Mesenchymal stem cell (in vitro differentiated cells and primary cell): Measurements from ENCODE around the gene MDFIC.

Experiments
- DNase-seq: peaks from one replicate; pipeline ENCODE4 v3.0.0-alpha.2; 2013
- H2AFZ ChIP-seq: one replicate; pipeline ENCODE4 v1.6.1; 2013; ENCODE audit warnings: low read depth, mild to moderate bottlenecking, control low read depth, inconsistent platforms, low read length, moderate library complexity
- H2AK5ac ChIP-seq: 2 replicates; pipeline ENCODE4 v1.6.1; 2013; ENCODE audit warnings: low read length, moderate library complexity, mild to moderate bottlenecking, inconsistent platforms; ENCODE audit not compliant: severe bottlenecking
- H2BK120ac ChIP-seq: one replicate; pipeline ENCODE4 v1.6.1; 2013; ENCODE audit warnings: low read depth, mild to moderate bottlenecking, inconsistent platforms, low read length, moderate library complexity
- H2BK12ac ChIP-seq, 2 experiments: one replicate each; pipeline ENCODE4 v1.6.1; 2013; ENCODE audit warnings: inconsistent platforms in 2 of 2, low read length in 2 of 2, mild to moderate bottlenecking in 2 of 2, moderate library complexity in 2 of 2, control low read depth in 1 of 2
- H2BK15ac ChIP-seq: one replicate; pipeline ENCODE4 v1.6.1; 2013; ENCODE audit warnings: mild to moderate bottlenecking, low read depth, inconsistent platforms; ENCODE audit not compliant: poor library complexity, severe bottlenecking
- H2BK5ac ChIP-seq: 2 replicates; pipeline ENCODE4 v1.6.1; 2013; ENCODE audit warnings: low read depth, mild to moderate bottlenecking, low read length, control low read depth, inconsistent platforms; ENCODE audit not compliant: poor library complexity, severe bottlenecking
- H3K14ac ChIP-seq, 2 experiments: one replicate each; pipeline ENCODE4 v1.6.1; 2013; ENCODE audit warnings: inconsistent platforms in 2 of 2, low read length in 2 of 2, control low read depth in 1 of 2, mild to moderate bottlenecking in 1 of 2, moderate library complexity in 1 of 2
- H3K18ac ChIP-seq, 2 experiments: one replicate each; pipeline ENCODE4 v1.6.1; 2013; ENCODE audit warnings: inconsistent platforms in 2 of 2, low read length in 2 of 2, control low read depth in 1 of 2, low read depth in 1 of 2, mild to moderate bottlenecking in 1 of 2
- H3K23ac ChIP-seq, 2 experiments: one replicate each; pipeline ENCODE4 v1.6.1; 2013; ENCODE audit warnings: inconsistent platforms in 2 of 2, low read length in 2 of 2, mild to moderate bottlenecking in 2 of 2, moderate library complexity in 2 of 2, control low read depth in 1 of 2
- H3K27ac ChIP-seq: 2 replicates; pipeline ENCODE4 v1.5.1; 2013; ENCODE audit warnings: mild to moderate bottlenecking, moderate library complexity, low read length, control low read depth, inconsistent platforms; ENCODE audit not compliant: poor library complexity, severe bottlenecking
- H3K27me3 ChIP-seq, 2 experiments: 2 replicates each; pipeline versions ENCODE4 v1.6.1 to v1.7.0; 2013; ENCODE audit warnings: low read length in 2 of 2, mild to moderate bottlenecking in 2 of 2, moderate library complexity in 2 of 2, control low read depth in 1 of 2, inconsistent platforms in 1 of 2; ENCODE audit not compliant: control insufficient read depth in 1 of 2, insufficient read depth in 1 of 2
- H3K36me3 ChIP-seq, 2 experiments: 2 replicates each; pipeline versions ENCODE4 v1.6.1 to v1.7.0; 2013; ENCODE audit warnings: low read length in 2 of 2, control low read depth in 1 of 2, inconsistent platforms in 1 of 2, low read depth in 1 of 2, mild to moderate bottlenecking in 1 of 2; ENCODE audit not compliant: insufficient read depth in 2 of 2, control insufficient read depth in 1 of 2
- H3K4ac ChIP-seq, 2 experiments: one replicate each; pipeline ENCODE4 v1.6.1; 2013; ENCODE audit warnings: inconsistent platforms in 2 of 2, low read length in 2 of 2, mild to moderate bottlenecking in 2 of 2, moderate library complexity in 2 of 2, control low read depth in 1 of 2, low read depth in 1 of 2
- H3K4me1 ChIP-seq: 2 replicates; pipeline ENCODE4 v1.6.1; 2013; ENCODE audit warnings: low read depth, low read length, control low read depth; ENCODE audit not compliant: control insufficient read depth, insufficient read depth
- H3K4me2 ChIP-seq: 2 replicates; pipeline ENCODE4 v1.6.1; 2013; ENCODE audit warnings: low read length, mild to moderate bottlenecking, inconsistent platforms; ENCODE audit not compliant: poor library complexity, severe bottlenecking
- H3K4me3 ChIP-seq, 2 experiments: 2 replicates each; pipeline versions ENCODE4 v1.5.1 to v1.7.0; 2013; ENCODE audit warnings: low read length in 2 of 2, mild to moderate bottlenecking in 2 of 2, control low read depth in 1 of 2, low read depth in 1 of 2; ENCODE audit not compliant: insufficient read depth in 1 of 2
- H3K79me1 ChIP-seq: replicated peaks from 2 replicates; pipeline ENCODE4 v1.6.1; 2013; ENCODE audit warnings: mild to moderate bottlenecking, control low read depth, low read length, inconsistent platforms; ENCODE audit not compliant: poor library complexity, severe bottlenecking
- H3K9ac ChIP-seq: 2 replicates; pipeline ENCODE4 v1.7.0; 2013; ENCODE audit warnings: mild to moderate bottlenecking, low read length, moderate library complexity
- H3K9me3 ChIP-seq: 2 replicates; pipeline ENCODE4 v1.7.0; 2013; ENCODE audit warnings: mild to moderate bottlenecking, low read length; ENCODE audit not compliant: control insufficient read depth
- H4K8ac ChIP-seq: one replicate; pipeline ENCODE4 v1.6.1; 2013; ENCODE audit warnings: inconsistent platforms, mild to moderate bottlenecking, low read length, moderate library complexity
- H4K91ac ChIP-seq: one replicate; pipeline ENCODE4 v1.6.1; 2013; ENCODE audit warnings: mild to moderate bottlenecking, low read length, inconsistent platforms
- WGBS: methylation state at CpG from one replicate; pipeline ENCODE4 v1.1.7; 2013; ENCODE audit warnings: mixed read lengths; 5-methylcytosine and 5-hydroxymethylcytosine counted together

MDFIC gene

DNA sequence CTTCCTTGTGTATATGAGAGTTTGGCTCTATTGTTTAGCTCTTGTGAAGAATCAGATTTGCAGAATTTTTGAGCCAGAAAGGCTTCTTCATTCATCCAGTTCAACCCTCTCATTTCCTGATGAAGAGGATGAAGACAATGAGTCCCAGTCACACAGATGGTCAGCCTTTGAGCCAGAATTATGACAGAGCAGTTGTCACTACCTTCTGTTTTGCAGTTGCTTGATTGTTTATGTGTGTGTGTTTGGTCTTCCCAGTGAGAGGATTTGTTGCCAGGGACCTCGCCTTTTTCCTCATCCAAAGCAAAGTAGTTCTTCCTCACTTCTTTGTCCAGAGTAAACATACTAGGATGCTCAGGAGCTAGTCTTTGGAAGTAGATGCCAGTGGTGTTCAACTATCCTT lies 15.6 kb downstream of the MDFIC start:
- H2BK15ac ChIP-seq, result no peak overlapping the region
- H2AFZ ChIP-seq, result no peak overlapping the region
- H2AK5ac ChIP-seq, result no peak overlapping the region
- H3K23ac ChIP-seq, result no peak overlapping the region
- H3K4me3 ChIP-seq, result no peak overlapping the region
- no peak overlapping the region for H3K4ac ChIP-seq
- no peak overlapping the region for H2BK5ac ChIP-seq
- no peak overlapping the region for H2BK12ac ChIP-seq
- H3K9ac ChIP-seq, result no peak overlapping the region
- no peak for DNase-seq
- H3K9me3 ChIP-seq, result no peaks in the 10 kb centered on the region
- no peak overlapping the region for H3K14ac ChIP-seq
- no peak overlapping the region for H2BK120ac ChIP-seq
- no peak overlapping the region for H3K27ac ChIP-seq
- H3K27me3 ChIP-seq, result no peaks in the 10 kb centered on the region
- no peak overlapping the region for H3K4me2 ChIP-seq
- H3K79me1 ChIP-seq, result peaks cover 16% of the 10 kb centered on the region
- 80% methylated on average over 1 of the region's 1 CpG for WGBS
- H3K4me1 ChIP-seq, result no peaks in the 10 kb centered on the region
- no peak overlapping the region for H3K18ac ChIP-seq
- no peak overlapping the region for H4K8ac ChIP-seq
- H3K36me3 ChIP-seq, result peaks cover 0 to 13% of the 10 kb centered on the region in 2 experiments
- H4K91ac ChIP-seq, result no peak overlapping the region

DNA sequence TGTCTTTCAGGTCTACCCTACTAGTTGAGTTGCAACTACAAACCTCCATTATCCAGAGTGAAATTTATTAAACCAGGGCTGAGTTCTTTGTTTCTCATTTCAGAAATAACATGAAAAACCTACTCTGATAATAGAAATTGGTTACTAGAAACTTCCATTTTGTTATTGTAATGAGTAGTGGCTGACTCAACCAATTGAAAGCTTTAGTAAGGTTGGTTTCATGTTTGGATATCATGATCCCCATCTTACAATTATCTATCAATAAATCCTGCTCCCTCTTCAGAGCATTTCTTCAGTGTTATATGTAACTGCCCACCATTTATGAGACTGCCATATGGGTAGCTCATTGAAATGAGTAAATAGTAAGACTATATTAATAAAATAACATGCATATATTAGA lies 16.9 kb downstream of the MDFIC start:
- DNase-seq, result no peak
- H3K18ac ChIP-seq, result no peak overlapping the region
- no peak overlapping the region for H3K14ac ChIP-seq
- H3K36me3 ChIP-seq, result peaks cover 0 to 27% of the 10 kb centered on the region in 2 experiments
- no peak overlapping the region for H2BK15ac ChIP-seq
- no peak overlapping the region for H4K91ac ChIP-seq
- no peak overlapping the region for H2BK120ac ChIP-seq
- peaks cover 16% of the 10 kb centered on the region for H3K79me1 ChIP-seq
- H2BK5ac ChIP-seq, result no peak overlapping the region
- H4K8ac ChIP-seq, result no peak overlapping the region
- no peak overlapping the region for H2AFZ ChIP-seq
- H3K27ac ChIP-seq, result no peak overlapping the region
- H3K4me2 ChIP-seq, result no peak overlapping the region
- no peak overlapping the region for H3K4me3 ChIP-seq
- no peak overlapping the region for H3K4ac ChIP-seq
- no peaks in the 10 kb centered on the region for H3K9me3 ChIP-seq
- H2AK5ac ChIP-seq, result no peak overlapping the region
- H3K9ac ChIP-seq, result no peak overlapping the region
- no peaks in the 10 kb centered on the region for H3K27me3 ChIP-seq
- H3K4me1 ChIP-seq, result no peaks in the 10 kb centered on the region
- no peak overlapping the region for H2BK12ac ChIP-seq
- H3K23ac ChIP-seq, result no peak overlapping the region

DNA sequence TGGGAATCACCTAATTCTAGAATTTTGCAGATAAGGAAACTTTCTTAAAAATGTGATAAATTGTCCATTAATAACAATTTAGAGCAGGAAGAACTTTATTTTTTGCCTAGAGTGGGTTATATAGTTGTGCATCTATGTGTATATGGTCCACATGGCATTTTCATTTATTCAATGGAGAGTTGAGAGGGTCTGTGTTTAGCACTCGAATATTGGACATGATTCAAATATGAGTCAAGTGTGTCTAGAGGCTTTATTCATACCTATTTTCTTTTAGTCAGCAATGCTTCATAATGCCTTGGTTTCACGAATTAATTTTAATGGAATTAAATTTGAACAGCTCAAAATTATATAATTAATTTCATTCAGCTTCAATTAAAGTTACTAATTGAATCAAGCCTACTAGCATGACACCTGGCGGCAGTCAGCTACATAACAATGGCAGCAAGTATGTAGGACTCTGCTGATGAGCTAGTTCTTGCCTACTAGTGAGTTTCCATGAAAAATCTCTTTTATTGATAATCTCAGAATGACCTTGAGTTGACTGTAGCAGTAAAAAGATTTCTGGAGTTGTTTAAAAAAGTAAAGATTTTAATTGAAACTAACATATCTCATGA lies 17.7 kb downstream of the MDFIC start:
- Histone ChIP-seq H2BK120ac (no peak overlapping the region), H4K8ac (no peak overlapping the region), H3K14ac (no peak overlapping the region), H3K4me1 (no peaks in the 10 kb centered on the region), H2BK5ac (no peak overlapping the region), H3K9me3 (no peaks in the 10 kb centered on the region), H2BK12ac (no peak overlapping the region), H2AK5ac (no peak overlapping the region), H3K23ac (no peak overlapping the region), H2BK15ac (no peak overlapping the region), H3K4me2 (no peak overlapping the region), H3K4ac (no peak overlapping the region), H3K79me1 (peaks cover 16% of the 10 kb centered on the region), H3K36me3 (peaks cover 0 to 30% of the 10 kb centered on the region in 2 experiments), H3K27ac (no peak overlapping the region), H3K27me3 (no peaks in the 10 kb centered on the region), H3K18ac (no peak overlapping the region), H2AFZ (no peak overlapping the region), H3K4me3 (no peak overlapping the region), H3K9ac (no peak overlapping the region), H4K91ac (no peak overlapping the region)
- DNase-seq, result no peak
- 93% methylated on average over 1 of the region's 3 CpGs for WGBS

GRCh38 chr7:114940220-114940619 lies 18.3 kb downstream of the MDFIC start:
- Histone ChIP-seq H3K9ac (no peak overlapping the region), H2BK5ac (no peak overlapping the region), H3K23ac (no peak overlapping the region), H3K14ac (no peak overlapping the region), H3K27ac (no peak overlapping the region), H3K18ac (no peak overlapping the region), H2AK5ac (no peak overlapping the region), H3K4me1 (peaks cover 2% of the 10 kb centered on the region), H2BK15ac (no peak overlapping the region), H3K36me3 (peaks cover 0 to 30% of the 10 kb centered on the region in 2 experiments), H4K8ac (no peak overlapping the region), H2BK120ac (no peak overlapping the region), H3K27me3 (no peaks in the 10 kb centered on the region), H3K4me2 (no peak overlapping the region), H3K79me1 (peaks cover 16% of the 10 kb centered on the region), H4K91ac (no peak overlapping the region), H3K4me3 (no peak overlapping the region), H2BK12ac (no peak overlapping the region), H3K4ac (no peak overlapping the region), H2AFZ (no peak overlapping the region), H3K9me3 (no peaks in the 10 kb centered on the region)
- DNase-seq, result no peak
- 96% methylated on average over 2 of the region's 3 CpGs for WGBS
